ENCODE data around the gene PDE4D.

PDE4D gene

DNA sequence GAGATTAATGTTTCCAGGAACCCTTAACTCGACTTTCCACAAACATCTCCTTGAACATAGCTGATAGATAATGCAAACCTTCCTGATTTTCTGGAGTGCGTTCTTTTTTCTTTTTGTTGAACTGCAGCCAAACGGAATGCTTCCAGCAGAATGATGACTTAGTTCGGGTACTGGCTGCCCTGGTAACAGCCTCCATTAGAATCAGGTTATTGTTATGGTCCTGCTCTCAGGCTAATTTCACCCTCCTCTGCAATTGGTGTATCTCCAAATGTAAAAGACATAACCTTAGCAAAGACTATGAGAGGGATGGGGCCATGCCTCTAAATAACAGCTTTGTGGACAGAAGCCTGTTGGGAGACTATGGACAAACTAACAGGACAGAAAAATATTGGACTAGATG is 116.5 kb downstream of the PDE4D start:
- intact Hi-C loops (cut with DNase I; ENCODE audit: low total_unique reads) = no loop called here
- H3K9me3 ChIP-seq = no peaks in the 10 kb centered on the region
- no peak for DNase-seq
- peaks cover 0 to 15% (median 0%) of the 10 kb centered on the region in 4 donors for H3K4me1 ChIP-seq
- TF ChIP-seq, protein P1, sequence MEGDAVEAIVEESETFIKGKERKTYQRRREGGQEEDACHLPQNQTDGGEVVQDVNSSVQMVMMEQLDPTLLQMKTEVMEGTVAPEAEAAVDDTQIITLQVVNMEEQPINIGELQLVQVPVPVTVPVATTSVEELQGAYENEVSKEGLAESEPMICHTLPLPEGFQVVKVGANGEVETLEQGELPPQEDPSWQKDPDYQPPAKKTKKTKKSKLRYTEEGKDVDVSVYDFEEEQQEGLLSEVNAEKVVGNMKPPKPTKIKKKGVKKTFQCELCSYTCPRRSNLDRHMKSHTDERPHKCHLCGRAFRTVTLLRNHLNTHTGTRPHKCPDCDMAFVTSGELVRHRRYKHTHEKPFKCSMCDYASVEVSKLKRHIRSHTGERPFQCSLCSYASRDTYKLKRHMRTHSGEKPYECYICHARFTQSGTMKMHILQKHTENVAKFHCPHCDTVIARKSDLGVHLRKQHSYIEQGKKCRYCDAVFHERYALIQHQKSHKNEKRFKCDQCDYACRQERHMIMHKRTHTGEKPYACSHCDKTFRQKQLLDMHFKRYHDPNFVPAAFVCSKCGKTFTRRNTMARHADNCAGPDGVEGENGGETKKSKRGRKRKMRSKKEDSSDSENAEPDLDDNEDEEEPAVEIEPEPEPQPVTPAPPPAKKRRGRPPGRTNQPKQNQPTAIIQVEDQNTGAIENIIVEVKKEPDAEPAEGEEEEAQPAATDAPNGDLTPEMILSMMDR (IDR thresholded peaks at IDR 0.05) = no peak
- H3K36me3 ChIP-seq = no peaks in the 10 kb centered on the region
- no peak overlapping the region for H3K27ac ChIP-seq
- no peak overlapping the region for H3K4me3 ChIP-seq
- H3K27me3 ChIP-seq = no peaks in the 10 kb centered on the region

DNA sequence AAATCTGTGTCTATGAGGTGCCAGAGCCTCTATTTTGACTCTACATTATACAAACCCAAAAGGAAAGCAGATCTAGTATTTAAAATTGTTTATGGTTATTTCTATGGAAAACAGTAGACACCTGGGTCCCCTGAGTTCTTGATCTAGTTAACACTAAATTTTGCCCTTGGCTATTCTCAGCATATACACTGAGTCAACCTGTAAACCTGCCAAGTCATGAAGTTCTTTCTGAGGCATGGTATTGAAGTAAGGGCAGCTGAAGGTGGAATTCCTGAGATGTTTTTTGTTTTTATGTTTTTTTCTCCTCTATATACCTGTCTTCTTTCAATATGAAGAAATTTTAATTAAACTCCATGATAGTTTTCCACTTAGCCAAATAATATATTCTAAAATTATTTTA is 120.2 kb downstream of the PDE4D start:
- Histone ChIP-seq H3K27me3 (no peaks in the 10 kb centered on the region), H3K4me3 (no peak overlapping the region), H3K36me3 (no peaks in the 10 kb centered on the region), H3K4me1 (peaks cover 0 to 25% (median 4%) of the 10 kb centered on the region in 4 donors), H3K9me3 (no peaks in the 10 kb centered on the region), H3K27ac (no peak overlapping the region)
- DNase-seq = no peak
- intact Hi-C loops (cut with DNase I; ENCODE audit: low total_unique reads) = no loop called here
- TF ChIP-seq, protein P1 (IDR thresholded peaks at IDR 0.05) = no peak

DNA sequence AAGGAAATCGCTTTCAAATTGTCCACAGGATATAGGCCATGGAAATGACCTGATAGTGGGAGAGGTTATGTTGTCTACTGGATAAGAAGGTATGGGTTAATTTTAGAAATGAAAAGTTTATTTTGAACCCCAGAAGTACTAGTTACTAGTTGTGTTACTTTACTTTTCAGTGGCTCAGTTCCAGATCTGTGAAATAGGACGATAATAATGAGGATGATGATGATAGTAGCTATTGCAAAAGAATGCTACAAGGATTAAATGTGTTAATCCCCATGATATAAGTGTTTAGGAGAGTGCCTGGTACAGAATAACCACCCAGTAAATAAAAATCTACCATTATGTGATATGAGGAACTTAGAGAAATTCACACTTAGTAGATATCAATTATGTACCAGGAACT is 120.8 kb downstream of the PDE4D start:
- no peaks in the 10 kb centered on the region for H3K27me3 ChIP-seq
- DNase-seq = no peak
- intact Hi-C loops (cut with DNase I; ENCODE audit: low total_unique reads) = no loop called here
- no peak overlapping the region for H3K4me3 ChIP-seq
- no peaks in the 10 kb centered on the region for H3K9me3 ChIP-seq
- H3K27ac ChIP-seq = no peak overlapping the region
- H3K4me1 ChIP-seq = peaks cover 0 to 30% (median 6%) of the 10 kb centered on the region in 4 donors
- H3K36me3 ChIP-seq = no peaks in the 10 kb centered on the region
- TF ChIP-seq, protein P1 (IDR thresholded peaks at IDR 0.05) = no peak

DNA sequence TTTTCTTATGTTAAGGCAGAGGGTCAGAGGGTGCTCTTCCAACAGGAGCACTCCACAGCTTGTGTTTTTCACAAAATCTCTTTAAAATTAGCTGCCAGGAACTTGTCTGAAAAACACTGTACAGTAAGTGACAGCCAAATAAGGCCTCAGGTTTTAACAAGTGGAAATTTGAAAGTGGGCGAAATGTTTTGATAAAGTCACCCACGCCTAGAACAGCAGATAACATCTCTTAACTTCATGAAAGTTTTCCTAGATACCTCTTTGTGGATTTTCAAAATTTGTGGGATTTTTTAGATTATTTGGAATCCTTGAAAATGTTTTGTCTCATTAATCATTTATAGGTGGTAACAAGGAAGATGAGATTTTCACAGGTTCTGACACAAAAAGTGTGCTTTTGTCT is 121.3 kb downstream of the PDE4D start:
- Histone ChIP-seq H3K4me3 (no peak overlapping the region), H3K4me1 (peaks cover 0 to 36% (median 6%) of the 10 kb centered on the region in 4 donors), H3K36me3 (no peaks in the 10 kb centered on the region), H3K27ac (no peak overlapping the region), H3K27me3 (no peaks in the 10 kb centered on the region), H3K9me3 (no peaks in the 10 kb centered on the region)
- TF ChIP-seq, protein P1 (IDR thresholded peaks at IDR 0.05) = no peak
- no peak for DNase-seq
- intact Hi-C loops (cut with DNase I; ENCODE audit: low total_unique reads) = no loop called here

DNA sequence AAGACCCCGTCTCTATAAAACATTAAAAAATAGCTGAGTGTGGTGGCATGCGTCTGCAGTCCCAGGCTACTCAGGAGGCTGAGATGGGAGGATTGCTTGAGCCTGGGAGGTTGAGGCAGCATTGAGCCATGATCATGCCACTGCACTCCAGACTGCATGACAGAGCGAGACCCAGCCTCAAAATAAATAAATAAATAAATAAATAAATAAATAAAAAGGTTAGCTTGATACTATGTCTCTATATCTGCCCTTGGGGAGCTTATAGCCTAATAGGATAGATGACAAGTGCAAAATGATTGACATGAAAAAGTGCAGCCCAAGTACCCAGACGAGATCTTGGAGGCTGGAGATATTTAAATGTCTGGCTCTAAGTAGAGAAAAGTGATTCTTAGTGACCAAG is 122.6 kb downstream of the PDE4D start:
- Histone ChIP-seq H3K27ac (no peak overlapping the region), H3K36me3 (no peaks in the 10 kb centered on the region), H3K9me3 (no peaks in the 10 kb centered on the region), H3K4me3 (no peak overlapping the region), H3K27me3 (no peaks in the 10 kb centered on the region), H3K4me1 (peaks cover 0 to 46% (median 10%) of the 10 kb centered on the region in 4 donors)
- TF ChIP-seq, protein P1 (IDR thresholded peaks at IDR 0.05) = no peak
- intact Hi-C loops (cut with DNase I; ENCODE audit: low total_unique reads) = no loop called here
- no peak for DNase-seq

DNA sequence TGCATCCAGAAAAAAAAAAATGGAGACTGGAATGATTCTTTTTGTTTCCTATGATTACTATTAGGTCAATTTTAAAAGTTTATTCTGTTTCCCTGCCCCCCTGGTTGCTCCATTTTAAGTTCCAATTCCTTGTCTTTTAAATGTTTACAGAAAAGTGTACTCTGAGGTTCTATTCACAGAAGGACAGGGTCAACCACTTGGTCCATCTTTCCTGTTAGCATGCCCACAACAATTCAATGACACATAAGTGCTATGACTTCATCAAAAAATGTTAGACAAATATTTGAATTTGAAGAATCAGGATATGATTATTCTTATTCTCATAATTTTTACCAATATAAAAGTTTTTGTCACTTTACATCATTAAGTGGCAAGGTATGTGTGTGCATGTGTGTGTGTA is 123.7 kb downstream of the PDE4D start:
- TF ChIP-seq, protein P1 (IDR thresholded peaks at IDR 0.05) = no peak
- Histone ChIP-seq H3K27ac (no peak overlapping the region), H3K9me3 (no peaks in the 10 kb centered on the region), H3K36me3 (no peaks in the 10 kb centered on the region), H3K4me3 (no peak overlapping the region), H3K27me3 (no peaks in the 10 kb centered on the region), H3K4me1 (peaks cover 0 to 46% (median 10%) of the 10 kb centered on the region in 4 donors)
- DNase-seq = no peak
- intact Hi-C loops (cut with DNase I; ENCODE audit: low total_unique reads) = no loop called here

All from tibial artery (tissue), 4 donors.